H9 (cell line): ENCODE data around the gene CHRM5. TPM values are rescaled to one million over a fixed set of nuclear protein-coding genes. Genes with fewer than 3 reads are reported as not detected.

Experiments
- DNase-seq: peaks from one replicate; pipeline ENCODE4 v3.0.0-alpha.2; 2017
- H2AFZ ChIP-seq: one replicate; pipeline ENCODE4 v1.6.1; 2013; ENCODE audit warnings: mild to moderate bottlenecking, low read length, control low read depth, moderate library complexity
- H2AK5ac ChIP-seq: 2 replicates; pipeline ENCODE4 v1.6.1; 2013; ENCODE audit warnings: low read length, control low read depth, mixed read lengths; ENCODE audit not compliant: insufficient read length
- H2BK120ac ChIP-seq: one replicate; pipeline ENCODE4 v1.6.1; 2013; ENCODE audit warnings: low read depth, mild to moderate bottlenecking, low read length, control low read depth, inconsistent platforms; ENCODE audit not compliant: poor library complexity, severe bottlenecking
- H2BK12ac ChIP-seq: 2 replicates; pipeline ENCODE4 v1.6.1; 2013; ENCODE audit warnings: low read length, control low read depth, mixed read lengths, low read depth; ENCODE audit not compliant: insufficient read length
- H2BK15ac ChIP-seq: 2 replicates; pipeline ENCODE4 v1.6.1; 2013; ENCODE audit warnings: low read depth, low read length, control low read depth
- H2BK20ac ChIP-seq: one replicate; pipeline ENCODE4 v1.6.1; 2013; ENCODE audit warnings: low read depth, mild to moderate bottlenecking, low read length, control low read depth, inconsistent platforms; ENCODE audit not compliant: poor library complexity, severe bottlenecking
- H2BK5ac ChIP-seq: 2 replicates; pipeline ENCODE4 v1.6.1; 2013; ENCODE audit warnings: low read length, control low read depth, mixed read lengths; ENCODE audit not compliant: insufficient read length
- H3K14ac ChIP-seq: 2 replicates; pipeline ENCODE4 v1.6.1; 2013; ENCODE audit warnings: low read length, control low read depth; ENCODE audit not compliant: insufficient read depth
- H3K18ac ChIP-seq: 2 replicates; pipeline ENCODE4 v1.6.1; 2013; ENCODE audit warnings: low read depth, mild to moderate bottlenecking, mixed read lengths, low read length, control low read depth; ENCODE audit not compliant: insufficient read length
- H3K23ac ChIP-seq: 2 replicates; pipeline ENCODE4 v1.6.1; 2013; ENCODE audit warnings: low read length, control low read depth, mixed read lengths, low read depth; ENCODE audit not compliant: insufficient read length
- H3K23me2 ChIP-seq: 2 replicates; pipeline ENCODE4 v1.6.1; 2013; ENCODE audit warnings: low read depth, mild to moderate bottlenecking, mixed read lengths, low read length, control low read depth; ENCODE audit not compliant: insufficient read length, poor library complexity, severe bottlenecking
- H3K27ac ChIP-seq: 2 replicates; pipeline ENCODE4 v1.5.1; 2013; ENCODE audit warnings: low read length, control low read depth, mixed read lengths, low read depth; ENCODE audit not compliant: insufficient read length
- H3K27me3 ChIP-seq: 2 replicates; pipeline ENCODE4 v1.6.1; 2013; ENCODE audit warnings: low read length, control low read depth, inconsistent platforms; ENCODE audit not compliant: insufficient read depth
- H3K4ac ChIP-seq: 2 replicates; pipeline ENCODE4 v1.6.1; 2013; ENCODE audit warnings: low read depth, mild to moderate bottlenecking, control low read depth, inconsistent platforms, low read length, moderate library complexity
- H3K4me1 ChIP-seq: 2 replicates; pipeline ENCODE4 v1.6.1; 2013; ENCODE audit warnings: low read length, control low read depth, inconsistent platforms; ENCODE audit not compliant: insufficient read depth
- H3K4me2 ChIP-seq: 2 replicates; pipeline ENCODE4 v1.6.1; 2013; ENCODE audit warnings: low read length, control low read depth, mixed read lengths; ENCODE audit not compliant: insufficient read length, insufficient read depth
- H3K56ac ChIP-seq: 2 replicates; pipeline ENCODE4 v1.6.1; 2013; ENCODE audit warnings: low read depth, mild to moderate bottlenecking, mixed read lengths, low read length, control low read depth; ENCODE audit not compliant: insufficient read length
- H3K79me1 ChIP-seq: 2 replicates; pipeline ENCODE4 v1.6.1; 2013; ENCODE audit warnings: low read depth, mild to moderate bottlenecking, moderate library complexity, low read length, control low read depth, inconsistent platforms; ENCODE audit not compliant: insufficient read depth, poor library complexity, severe bottlenecking
- H3K79me2 ChIP-seq: 2 replicates; pipeline ENCODE4 v1.6.1; 2013; ENCODE audit warnings: low read length, control low read depth, inconsistent platforms; ENCODE audit not compliant: insufficient read depth
- H3K9ac ChIP-seq: 2 replicates; pipeline ENCODE4 v1.6.1; 2013; ENCODE audit warnings: low read length, control low read depth, mixed read lengths; ENCODE audit not compliant: insufficient read length; ENCODE audit errors: extremely low read depth
- H3K9me3 ChIP-seq: one replicate; pipeline ENCODE4 v1.6.1; 2013; ENCODE audit warnings: low read depth, low read length, inconsistent platforms; ENCODE audit not compliant: control insufficient read depth
- H3T11ph ChIP-seq: one replicate; pipeline ENCODE4 v1.6.1; 2013; ENCODE audit warnings: mild to moderate bottlenecking, low read length, control low read depth, inconsistent platforms
- H4K20me1 ChIP-seq: one replicate; pipeline ENCODE4 v1.6.1; 2013; ENCODE audit not compliant: control insufficient read depth, insufficient read length, insufficient read depth
- H4K5ac ChIP-seq: 2 replicates; pipeline ENCODE4 v1.6.1; 2013; ENCODE audit warnings: low read depth, mild to moderate bottlenecking, mixed read lengths, low read length, control low read depth; ENCODE audit not compliant: insufficient read length
- H4K8ac ChIP-seq: replicated peaks from 2 replicates; pipeline ENCODE4 v1.6.1; 2013; ENCODE audit warnings: low read length, control low read depth, mixed read lengths, low read depth; ENCODE audit not compliant: insufficient read length
- H4K91ac ChIP-seq: 2 replicates; pipeline ENCODE4 v1.6.1; 2013; ENCODE audit warnings: low read depth, mild to moderate bottlenecking, moderate library complexity, mixed read lengths, low read length, control low read depth; ENCODE audit not compliant: insufficient read length
- H3K27ac Mint-ChIP-seq, 3 experiments: 2 replicates in 2 of 3; 3 replicates in 1 of 3; pipeline ENCODE4 v1.8.0; 2020 to 2021; ENCODE audit warnings: mixed read lengths in 3 of 3, mild to moderate bottlenecking in 1 of 3, moderate library complexity in 1 of 3
- H3K27me3 Mint-ChIP-seq: 2 replicates; pipeline ENCODE4 v1.8.0; 2021; ENCODE audit warnings: low read depth, mild to moderate bottlenecking, moderate library complexity, mixed read lengths
- H3K36me3 Mint-ChIP-seq, 3 experiments: 2 replicates in 2 of 3; 3 replicates in 1 of 3; pipeline ENCODE4 v1.8.0; 2020 to 2021; ENCODE audit warnings: low read depth in 3 of 3, mixed read lengths in 3 of 3; ENCODE audit not compliant: insufficient read depth in 1 of 3
- H3K4me1 Mint-ChIP-seq, 2 experiments: 2 replicates each; pipeline ENCODE4 v1.8.0; 2020; ENCODE audit warnings: mixed read lengths in 2 of 2
- H3K4me3 Mint-ChIP-seq, 2 experiments: 2 replicates in 1 of 2; 3 replicates in 1 of 2; pipeline ENCODE4 v1.8.0; 2020 to 2021; ENCODE audit warnings: mild to moderate bottlenecking in 2 of 2, mixed read lengths in 2 of 2, moderate library complexity in 1 of 2
- H3K9me3 Mint-ChIP-seq, 2 experiments: 2 replicates in 1 of 2; 3 replicates in 1 of 2; pipeline ENCODE4 v1.8.0; 2020; ENCODE audit warnings: mild to moderate bottlenecking in 2 of 2, mixed read lengths in 2 of 2, moderate library complexity in 1 of 2
- WGBS: extraction: QIAGEN DNeasy Blood & Tissue Kit; methylation state at CpG from one replicate; pipeline ENCODE4 v1.1.7; 2013; ENCODE audit warnings: missing lambda C conversion rate, low lambda C conversion rate, mixed read lengths; ENCODE audit not compliant: insufficient read length; ENCODE audit errors: extremely low coverage; 5-methylcytosine and 5-hydroxymethylcytosine counted together
- total RNA-seq: library from RNA; stranded (reverse); gene quantifications from 2 replicates; pipeline ENCODE4 v1.2.1, GENCODE V29; 2021
- TF ChIP-seq, protein P1 (sequence below): fragments of 200-600 bp; sonication (generic); conservative IDR thresholded peaks from 3 replicates; pipeline ENCODE4 v1.8.0; 2021; ENCODE audit warnings: antibody characterized with exemption, mild to moderate bottlenecking

Gene CHRM5
- total RNA-seq, 1 experiment from 2014 or later, result not detected

DNA sequence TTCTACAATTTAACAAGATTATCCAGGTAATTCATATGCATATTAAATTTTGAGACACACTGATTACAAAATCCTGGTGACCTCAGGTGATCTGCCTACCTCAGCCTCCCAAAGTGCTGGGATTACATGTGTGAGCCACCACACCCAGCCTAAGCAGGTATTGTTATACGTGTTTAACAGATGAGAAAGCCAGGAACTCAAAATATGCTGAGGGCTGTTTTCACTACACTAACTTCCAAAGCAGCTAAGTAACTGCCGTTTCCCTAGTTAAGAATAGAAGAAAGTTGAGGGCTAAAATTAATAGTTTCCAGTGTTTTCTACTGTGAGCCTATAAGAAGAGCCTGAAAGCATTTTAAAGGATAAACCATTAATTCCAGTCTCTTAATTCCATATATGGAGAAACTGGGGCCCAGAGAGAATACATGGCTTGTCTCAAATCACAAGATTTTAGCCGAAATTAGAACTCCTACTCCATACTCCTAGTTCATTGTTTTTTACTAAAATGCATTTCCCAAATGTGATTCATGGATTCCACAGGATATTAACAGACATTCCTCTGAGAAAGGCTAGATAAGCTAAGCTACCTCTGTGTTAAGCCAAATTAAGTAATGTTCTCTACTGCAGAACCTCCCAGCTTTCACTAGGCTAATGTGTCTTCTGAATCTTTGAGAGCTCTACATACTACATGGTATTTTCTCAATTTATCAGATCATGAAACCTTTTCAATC lies 87.7 kb downstream of the CHRM5 start:
- Mint-ChIP-seq H3K27ac (no peak overlapping the region), H3K27me3 (peaks cover 6% of the 10 kb centered on the region; the same call in 1 of the 2 replicates), H3K4me1 (no peaks in the 10 kb centered on the region), H3K36me3 (peaks cover 0 to 5% (median 1%) of the 10 kb centered on the region in 3 experiments; a peak in 2 of 7 replicates), H3K4me3 (no peak overlapping the region), H3K9me3 (peaks cover 11 to 14% of the 10 kb centered on the region in 2 experiments)
- Histone ChIP-seq H3K27me3 (no peaks in the 10 kb centered on the region), H3K79me2 (no peaks in the 10 kb centered on the region), H2AK5ac (no peak overlapping the region), H2BK15ac (no peak overlapping the region), H2BK120ac (no peak overlapping the region), H4K91ac (no peak overlapping the region), H3K4me1 (no peaks in the 10 kb centered on the region), H2BK20ac (no peak overlapping the region), H3K4ac (no peak overlapping the region), H3K4me2 (no peak overlapping the region), H4K5ac (no peak overlapping the region), H3K23ac (no peak overlapping the region), H3K27ac (no peak overlapping the region), H3K9ac (no peak overlapping the region), H3K9me3 (no peaks in the 10 kb centered on the region), H3K79me1 (no peaks in the 10 kb centered on the region), H2BK5ac (no peak overlapping the region), H3K18ac (no peak overlapping the region), H3T11ph (no peak overlapping the region), H2AFZ (no peak overlapping the region), H3K14ac (no peak overlapping the region), H4K8ac (no peak overlapping the region), H3K56ac (no peak overlapping the region), H4K20me1 (no peaks in the 10 kb centered on the region), H3K23me2 (no peaks in the 10 kb centered on the region), H2BK12ac (no peak overlapping the region)
- WGBS, result no CpG with 5 or more reads among the region's 3 CpGs
- TF ChIP-seq, protein P1, sequence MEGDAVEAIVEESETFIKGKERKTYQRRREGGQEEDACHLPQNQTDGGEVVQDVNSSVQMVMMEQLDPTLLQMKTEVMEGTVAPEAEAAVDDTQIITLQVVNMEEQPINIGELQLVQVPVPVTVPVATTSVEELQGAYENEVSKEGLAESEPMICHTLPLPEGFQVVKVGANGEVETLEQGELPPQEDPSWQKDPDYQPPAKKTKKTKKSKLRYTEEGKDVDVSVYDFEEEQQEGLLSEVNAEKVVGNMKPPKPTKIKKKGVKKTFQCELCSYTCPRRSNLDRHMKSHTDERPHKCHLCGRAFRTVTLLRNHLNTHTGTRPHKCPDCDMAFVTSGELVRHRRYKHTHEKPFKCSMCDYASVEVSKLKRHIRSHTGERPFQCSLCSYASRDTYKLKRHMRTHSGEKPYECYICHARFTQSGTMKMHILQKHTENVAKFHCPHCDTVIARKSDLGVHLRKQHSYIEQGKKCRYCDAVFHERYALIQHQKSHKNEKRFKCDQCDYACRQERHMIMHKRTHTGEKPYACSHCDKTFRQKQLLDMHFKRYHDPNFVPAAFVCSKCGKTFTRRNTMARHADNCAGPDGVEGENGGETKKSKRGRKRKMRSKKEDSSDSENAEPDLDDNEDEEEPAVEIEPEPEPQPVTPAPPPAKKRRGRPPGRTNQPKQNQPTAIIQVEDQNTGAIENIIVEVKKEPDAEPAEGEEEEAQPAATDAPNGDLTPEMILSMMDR, result no peak
- DNase-seq, result no peak
